DOHH2 (cell line): ENCODE results near the gene TANC1.

Source experiments
- EZH2phosphoT487 ChIP-seq: fragments of 200-600 bp; sonication (generic); IDR thresholded peaks from 2 replicates; pipeline ENCODE4 v1.6.1; 2017; ENCODE audit warnings: borderline replicate concordance, mild to moderate bottlenecking, antibody characterized with exemption, low read length, moderate library complexity, mixed read lengths
- TF ChIP-seq, protein P1 (sequence below): fragments of 200-600 bp; sonication (generic); IDR thresholded peaks from one replicate; pipeline ENCODE4 v1.5.1; 2014; ENCODE audit warnings: antibody characterized with exemption, mild to moderate bottlenecking, low read depth, low read length; ENCODE audit not compliant: poor library complexity, severe bottlenecking

- TF ChIP-seq, protein P1, sequence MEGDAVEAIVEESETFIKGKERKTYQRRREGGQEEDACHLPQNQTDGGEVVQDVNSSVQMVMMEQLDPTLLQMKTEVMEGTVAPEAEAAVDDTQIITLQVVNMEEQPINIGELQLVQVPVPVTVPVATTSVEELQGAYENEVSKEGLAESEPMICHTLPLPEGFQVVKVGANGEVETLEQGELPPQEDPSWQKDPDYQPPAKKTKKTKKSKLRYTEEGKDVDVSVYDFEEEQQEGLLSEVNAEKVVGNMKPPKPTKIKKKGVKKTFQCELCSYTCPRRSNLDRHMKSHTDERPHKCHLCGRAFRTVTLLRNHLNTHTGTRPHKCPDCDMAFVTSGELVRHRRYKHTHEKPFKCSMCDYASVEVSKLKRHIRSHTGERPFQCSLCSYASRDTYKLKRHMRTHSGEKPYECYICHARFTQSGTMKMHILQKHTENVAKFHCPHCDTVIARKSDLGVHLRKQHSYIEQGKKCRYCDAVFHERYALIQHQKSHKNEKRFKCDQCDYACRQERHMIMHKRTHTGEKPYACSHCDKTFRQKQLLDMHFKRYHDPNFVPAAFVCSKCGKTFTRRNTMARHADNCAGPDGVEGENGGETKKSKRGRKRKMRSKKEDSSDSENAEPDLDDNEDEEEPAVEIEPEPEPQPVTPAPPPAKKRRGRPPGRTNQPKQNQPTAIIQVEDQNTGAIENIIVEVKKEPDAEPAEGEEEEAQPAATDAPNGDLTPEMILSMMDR, result no peak
- no peak for TF ChIP-seq EZH2phosphoT487
Observed at GRCh38 chr2:159044804-159045286, 76.4 kb downstream of the TANC1 start.
